ENCODE measurements around the gene TPSB2. TPM values are rescaled to one million over a fixed set of nuclear protein-coding genes. Genes with fewer than 3 reads are reported as not detected.
"Not testable (repeated sequence)": the region's sequence is repeated elsewhere in the genome, so short reads cannot be mapped to it uniquely, and the experiment has no call there.

The TPSB2 gene
- total and polyA plus RNA-seq, 8 donors = 0.13 to 55.5 (median 1.6) TPM; not detected in 4

- TF ChIP-seq CTCF (IDR thresholded peaks at IDR 0.05) = no peak
- H3K4me1 ChIP-seq = no peaks in the 10 kb centered on the region
- H3K27ac ChIP-seq = no peak overlapping the region
- no peak overlapping the region for H3K4me3 ChIP-seq
- H3K9me3 ChIP-seq = no peaks in the 10 kb centered on the region
- peaks cover 25 to 63% of the 10 kb centered on the region in 2 donors for H3K27me3 ChIP-seq
- no peaks in the 10 kb centered on the region for H3K36me3 ChIP-seq
- intact Hi-C loops (cut with DNase I) = no loop called here
- DNase-seq = no peak
- ATAC-seq = no peak
Measured at GRCh38 chr16:1256874-1257322, 26.9 kb upstream of the TPSB2 start.

GRCh38 chr16:1256296-1256873 is 26.4 kb upstream of the TPSB2 start:
- H3K36me3 ChIP-seq; H3K4me3 ChIP-seq; H3K27ac ChIP-seq; DNase-seq; intact Hi-C loops (cut with DNase I); ATAC-seq; H3K4me1 ChIP-seq; H3K9me3 ChIP-seq: not testable (repeated sequence)
- H3K27me3 ChIP-seq = peaks cover 20 to 58% of the 10 kb centered on the region in 2 donors

GRCh38 chr16:1255276-1256122 is 25.5 kb upstream of the TPSB2 start, which contains the start of gene TPSD1:
Gene TPSD1 (plus strand): TSS chr16:1256069. CDS start chr16:1256281, 212 bp downstream.
- intact Hi-C loops (cut with DNase I); DNase-seq; H3K9me3 ChIP-seq; H3K27ac ChIP-seq; H3K36me3 ChIP-seq; H3K4me3 ChIP-seq; ATAC-seq; H3K4me1 ChIP-seq: not testable (repeated sequence)
- H3K27me3 ChIP-seq = peaks cover 14 to 49% of the 10 kb centered on the region in 2 donors

- ATAC-seq; H3K9me3 ChIP-seq; DNase-seq; H3K27ac ChIP-seq; H3K4me3 ChIP-seq; H3K36me3 ChIP-seq; intact Hi-C loops (cut with DNase I); H3K4me1 ChIP-seq: not testable (repeated sequence)
- H3K27me3 ChIP-seq = peaks cover 7 to 42% of the 10 kb centered on the region in 2 donors
Measured at GRCh38 chr16:1254821-1255220, 24.8 kb upstream of the TPSB2 start.

GRCh38 chr16:1253701-1254364 is 23.8 kb upstream of the TPSB2 start:
- H3K36me3 ChIP-seq; DNase-seq; intact Hi-C loops (cut with DNase I); H3K4me1 ChIP-seq; H3K4me3 ChIP-seq; H3K9me3 ChIP-seq; ATAC-seq; H3K27ac ChIP-seq: not testable (repeated sequence)
- H3K27me3 ChIP-seq = peaks cover 0 to 32% of the 10 kb centered on the region in 2 donors

- H3K4me1 ChIP-seq; H3K36me3 ChIP-seq; intact Hi-C loops (cut with DNase I); DNase-seq; H3K4me3 ChIP-seq; H3K9me3 ChIP-seq; H3K27ac ChIP-seq: not testable (repeated sequence)
- peak; percentile 94 for ATAC-seq
- H3K27me3 ChIP-seq = peaks cover 0 to 25% of the 10 kb centered on the region in 2 donors
Measured at GRCh38 chr16:1249031-1249755, 19.2 kb upstream of the TPSB2 start.

- H3K27ac ChIP-seq; intact Hi-C loops (cut with DNase I); H3K9me3 ChIP-seq; H3K4me3 ChIP-seq; H3K36me3 ChIP-seq; ATAC-seq; H3K4me1 ChIP-seq; DNase-seq: not testable (repeated sequence)
- H3K27me3 ChIP-seq = peaks cover 0 to 30% of the 10 kb centered on the region in 2 donors
Measured at GRCh38 chr16:1247903-1248537, 18.0 kb upstream of the TPSB2 start.

Measured in left lung (tissue), 10 donors.